ENCODE data around the gene ARRDC1.

DNA sequence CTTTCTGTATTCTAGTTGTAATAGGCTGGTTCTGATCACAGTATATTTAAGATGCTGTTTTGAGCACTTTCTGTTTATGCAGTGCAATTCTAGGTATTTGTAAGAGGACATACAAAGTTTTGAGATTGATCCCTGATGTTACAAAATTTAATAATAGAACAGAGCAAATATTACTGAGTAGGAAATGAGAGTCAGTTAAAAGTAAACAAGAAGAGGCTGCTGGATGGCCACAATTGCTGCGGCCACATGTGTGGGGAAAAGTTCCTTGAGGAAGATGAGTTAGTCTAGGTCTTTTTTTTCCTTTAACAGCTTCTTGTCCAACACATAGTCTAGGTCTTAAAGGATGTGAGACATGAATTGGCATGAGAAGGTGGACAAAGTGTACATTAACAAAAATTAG is 24.6 kb downstream of the ARRDC1 start:
- TF ChIP-seq, protein P1, sequence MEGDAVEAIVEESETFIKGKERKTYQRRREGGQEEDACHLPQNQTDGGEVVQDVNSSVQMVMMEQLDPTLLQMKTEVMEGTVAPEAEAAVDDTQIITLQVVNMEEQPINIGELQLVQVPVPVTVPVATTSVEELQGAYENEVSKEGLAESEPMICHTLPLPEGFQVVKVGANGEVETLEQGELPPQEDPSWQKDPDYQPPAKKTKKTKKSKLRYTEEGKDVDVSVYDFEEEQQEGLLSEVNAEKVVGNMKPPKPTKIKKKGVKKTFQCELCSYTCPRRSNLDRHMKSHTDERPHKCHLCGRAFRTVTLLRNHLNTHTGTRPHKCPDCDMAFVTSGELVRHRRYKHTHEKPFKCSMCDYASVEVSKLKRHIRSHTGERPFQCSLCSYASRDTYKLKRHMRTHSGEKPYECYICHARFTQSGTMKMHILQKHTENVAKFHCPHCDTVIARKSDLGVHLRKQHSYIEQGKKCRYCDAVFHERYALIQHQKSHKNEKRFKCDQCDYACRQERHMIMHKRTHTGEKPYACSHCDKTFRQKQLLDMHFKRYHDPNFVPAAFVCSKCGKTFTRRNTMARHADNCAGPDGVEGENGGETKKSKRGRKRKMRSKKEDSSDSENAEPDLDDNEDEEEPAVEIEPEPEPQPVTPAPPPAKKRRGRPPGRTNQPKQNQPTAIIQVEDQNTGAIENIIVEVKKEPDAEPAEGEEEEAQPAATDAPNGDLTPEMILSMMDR (IDR thresholded peaks at IDR 0.05; ENCODE audit: insufficient read depth, low read length), result no peak
- no peak for TF ChIP-seq SPI1 (IDR thresholded peaks at IDR 0.05; ENCODE audit: borderline replicate concordance, low read depth)
- TF ChIP-seq, protein P2, sequence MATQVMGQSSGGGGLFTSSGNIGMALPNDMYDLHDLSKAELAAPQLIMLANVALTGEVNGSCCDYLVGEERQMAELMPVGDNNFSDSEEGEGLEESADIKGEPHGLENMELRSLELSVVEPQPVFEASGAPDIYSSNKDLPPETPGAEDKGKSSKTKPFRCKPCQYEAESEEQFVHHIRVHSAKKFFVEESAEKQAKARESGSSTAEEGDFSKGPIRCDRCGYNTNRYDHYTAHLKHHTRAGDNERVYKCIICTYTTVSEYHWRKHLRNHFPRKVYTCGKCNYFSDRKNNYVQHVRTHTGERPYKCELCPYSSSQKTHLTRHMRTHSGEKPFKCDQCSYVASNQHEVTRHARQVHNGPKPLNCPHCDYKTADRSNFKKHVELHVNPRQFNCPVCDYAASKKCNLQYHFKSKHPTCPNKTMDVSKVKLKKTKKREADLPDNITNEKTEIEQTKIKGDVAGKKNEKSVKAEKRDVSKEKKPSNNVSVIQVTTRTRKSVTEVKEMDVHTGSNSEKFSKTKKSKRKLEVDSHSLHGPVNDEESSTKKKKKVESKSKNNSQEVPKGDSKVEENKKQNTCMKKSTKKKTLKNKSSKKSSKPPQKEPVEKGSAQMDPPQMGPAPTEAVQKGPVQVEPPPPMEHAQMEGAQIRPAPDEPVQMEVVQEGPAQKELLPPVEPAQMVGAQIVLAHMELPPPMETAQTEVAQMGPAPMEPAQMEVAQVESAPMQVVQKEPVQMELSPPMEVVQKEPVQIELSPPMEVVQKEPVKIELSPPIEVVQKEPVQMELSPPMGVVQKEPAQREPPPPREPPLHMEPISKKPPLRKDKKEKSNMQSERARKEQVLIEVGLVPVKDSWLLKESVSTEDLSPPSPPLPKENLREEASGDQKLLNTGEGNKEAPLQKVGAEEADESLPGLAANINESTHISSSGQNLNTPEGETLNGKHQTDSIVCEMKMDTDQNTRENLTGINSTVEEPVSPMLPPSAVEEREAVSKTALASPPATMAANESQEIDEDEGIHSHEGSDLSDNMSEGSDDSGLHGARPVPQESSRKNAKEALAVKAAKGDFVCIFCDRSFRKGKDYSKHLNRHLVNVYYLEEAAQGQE (IDR thresholded peaks at IDR 0.05; ENCODE audit: insufficient replicate concordance, low read depth), result no peak
- no peak for TF ChIP-seq POLR2AphosphoS5 (IDR thresholded peaks at IDR 0.05; ENCODE audit: low read depth)

Measured in HL-60 (cell line).